Colonic mucosa (tissue), 4 donors: Measurements from ENCODE around the gene NOL8. TPM values are rescaled to one million over a fixed set of nuclear protein-coding genes. Genes with fewer than 3 reads are reported as not detected.

ENCODE experiments used
- DNase-seq: peaks from one replicate; pipeline ENCODE4 v3.0.0-alpha.2; 2020
- H3K27ac ChIP-seq: fragments of 200-600 bp; one replicate; pipeline ENCODE4 v1.8.0; 2021
- H3K27me3 ChIP-seq: fragments of 200-600 bp; one replicate; pipeline ENCODE4 v1.8.0; 2021
- H3K36me3 ChIP-seq: fragments of 200-600 bp; one replicate; pipeline ENCODE4 v1.8.0; 2021
- H3K4me1 ChIP-seq: fragments of 200-600 bp; one replicate; pipeline ENCODE4 v1.8.0; 2021; ENCODE audit warnings: mild to moderate bottlenecking
- H3K4me3 ChIP-seq: fragments of 200-600 bp; one replicate; pipeline ENCODE4 v1.8.0; 2021
- H3K9ac ChIP-seq, 2 donors: one replicate each; pipeline ENCODE4 v1.7.0; 2013; ENCODE audit warnings: control low read depth in 2 of 2, low read depth in 2 of 2, low read length in 2 of 2
- H3K9me3 ChIP-seq: fragments of 200-600 bp; one replicate; pipeline ENCODE4 v1.8.0; 2021
- intact Hi-C: fragments of 100-400 bp; cut with DNase I; formaldehyde crosslinking; loops from one replicate; pipeline ENCODE4 v1.14.1; 2022
- total RNA-seq, 2 donors: library from RNA; stranded (reverse); fragmentation: NEBNext Ultra II Directional in 1 of 2; extraction: Animal tissue kit (Norgen Biotek cat#: 25700) in 1 of 2; gene quantifications; one replicate each; pipeline ENCODE4 v1.2.1, GENCODE V29; 2021
- TF ChIP-seq, protein P1 (sequence below): fragments of 200-600 bp; IDR thresholded peaks from one replicate; pipeline ENCODE4 v1.8.0; 2022; ENCODE audit warnings: antibody characterized with exemption, mild to moderate bottlenecking
- donor health status: healthy.
- donor health status: DM: no; HTN: no; CAD: no.
- donor health status: DM: no; HTN: no; CAD: no.

The NOL8 gene
- total RNA-seq, 2 donors from 2014 or later, result 17.6 to 26.4 TPM

DNA sequence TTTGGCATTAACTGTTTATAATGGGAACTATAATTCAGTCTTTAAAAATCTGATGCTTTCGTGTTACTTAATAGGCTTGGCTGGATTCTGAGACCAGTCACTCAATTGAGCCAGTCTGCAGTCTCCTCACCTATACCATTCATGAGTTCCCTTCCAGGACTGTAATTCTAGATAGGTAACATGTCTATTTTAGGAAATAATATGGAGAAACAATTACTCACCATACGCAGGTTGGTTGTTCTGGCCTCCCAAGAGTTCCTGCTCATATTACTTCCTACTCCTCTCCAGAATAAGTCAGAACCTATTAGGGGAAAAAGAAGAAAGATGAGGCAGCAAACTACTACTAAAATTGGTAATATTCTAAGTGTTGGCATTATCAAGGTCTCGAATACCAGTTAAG, 27.1 kb downstream of the NOL8 start:
- Histone ChIP-seq H3K9ac (no peak overlapping the region), H3K36me3 (peaks cover 9% of the 10 kb centered on the region)
- intact Hi-C loops, result loop anchor here (5.0 kb wide), 1 partner anchor 166 kb away; no protein-coding TSS in a partner anchor

GRCh38 chr9:92297611-92298010, 27.5 kb downstream of the NOL8 start:
- Histone ChIP-seq H3K4me1 (peaks cover 6% of the 10 kb centered on the region), H3K27ac (peak overlapping the region; percentile 2), H3K36me3 (peaks cover 9% of the 10 kb centered on the region), H3K4me3 (no peak overlapping the region), H3K9me3 (no peaks in the 10 kb centered on the region), H3K9ac (no peak overlapping the region), H3K27me3 (no peaks in the 10 kb centered on the region)
- DNase-seq, result no peak
- TF ChIP-seq, protein P1, sequence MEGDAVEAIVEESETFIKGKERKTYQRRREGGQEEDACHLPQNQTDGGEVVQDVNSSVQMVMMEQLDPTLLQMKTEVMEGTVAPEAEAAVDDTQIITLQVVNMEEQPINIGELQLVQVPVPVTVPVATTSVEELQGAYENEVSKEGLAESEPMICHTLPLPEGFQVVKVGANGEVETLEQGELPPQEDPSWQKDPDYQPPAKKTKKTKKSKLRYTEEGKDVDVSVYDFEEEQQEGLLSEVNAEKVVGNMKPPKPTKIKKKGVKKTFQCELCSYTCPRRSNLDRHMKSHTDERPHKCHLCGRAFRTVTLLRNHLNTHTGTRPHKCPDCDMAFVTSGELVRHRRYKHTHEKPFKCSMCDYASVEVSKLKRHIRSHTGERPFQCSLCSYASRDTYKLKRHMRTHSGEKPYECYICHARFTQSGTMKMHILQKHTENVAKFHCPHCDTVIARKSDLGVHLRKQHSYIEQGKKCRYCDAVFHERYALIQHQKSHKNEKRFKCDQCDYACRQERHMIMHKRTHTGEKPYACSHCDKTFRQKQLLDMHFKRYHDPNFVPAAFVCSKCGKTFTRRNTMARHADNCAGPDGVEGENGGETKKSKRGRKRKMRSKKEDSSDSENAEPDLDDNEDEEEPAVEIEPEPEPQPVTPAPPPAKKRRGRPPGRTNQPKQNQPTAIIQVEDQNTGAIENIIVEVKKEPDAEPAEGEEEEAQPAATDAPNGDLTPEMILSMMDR, result no peak
- intact Hi-C loops, result loop anchor here (5.0 kb wide), 1 partner anchor 165 kb away; no protein-coding TSS in a partner anchor

More for the DNA sequence above, 27.1 kb downstream of the NOL8 start:
- no peak for DNase-seq
- peaks cover 3% of the 10 kb centered on the region for H3K4me1 ChIP-seq
- H3K9me3 ChIP-seq, result no peaks in the 10 kb centered on the region
- no peak overlapping the region for H3K4me3 ChIP-seq
- TF ChIP-seq, protein P1, result no peak
- no peaks in the 10 kb centered on the region for H3K27me3 ChIP-seq
- peak overlapping the region; percentile 2 for H3K27ac ChIP-seq

- TF ChIP-seq, protein P1, result no peak
- Histone ChIP-seq H3K9ac (no peak overlapping the region), H3K4me1 (peaks cover 11% of the 10 kb centered on the region), H3K36me3 (peaks cover 9% of the 10 kb centered on the region), H3K27me3 (no peaks in the 10 kb centered on the region), H3K27ac (no peak overlapping the region), H3K4me3 (no peak overlapping the region), H3K9me3 (no peaks in the 10 kb centered on the region)
- intact Hi-C loops, result loop anchor here (5.0 kb wide), 1 partner anchor 164 kb away; no protein-coding TSS in a partner anchor
- no peak for DNase-seq
These were observed 29.3 kb downstream of the NOL8 start for GRCh38 chr9:92295827-92296258.

GRCh38 chr9:92295240-92295790, 29.8 kb downstream of the NOL8 start:
- Histone ChIP-seq H3K9ac (no peak overlapping the region), H3K4me1 (peaks cover 11% of the 10 kb centered on the region), H3K9me3 (no peaks in the 10 kb centered on the region), H3K36me3 (peaks cover 9% of the 10 kb centered on the region), H3K27ac (no peak overlapping the region), H3K27me3 (no peaks in the 10 kb centered on the region), H3K4me3 (no peak overlapping the region)
- TF ChIP-seq, protein P1, result no peak
- no peak for DNase-seq
- intact Hi-C loops, result loop anchor here (5.0 kb wide), 1 partner anchor 163 kb away; no protein-coding TSS in a partner anchor

DNA sequence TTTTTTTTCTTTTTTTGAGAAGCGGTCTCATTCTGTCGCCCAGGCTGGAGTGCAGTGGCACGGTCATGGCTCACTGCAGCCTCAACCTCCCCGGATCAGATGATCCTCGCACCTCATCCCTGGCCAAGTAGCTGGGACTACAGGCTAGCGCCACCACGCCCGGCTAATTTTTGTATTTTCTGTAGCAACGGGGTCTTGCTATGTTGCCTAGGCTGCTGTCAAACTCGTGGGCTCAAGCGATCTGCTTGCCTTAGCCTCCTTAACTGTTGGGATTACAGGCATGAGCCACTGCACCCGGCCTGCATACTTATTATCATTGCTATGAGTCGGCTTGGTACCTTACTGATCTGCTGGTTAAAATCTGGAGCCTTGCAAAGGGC, 30.9 kb downstream of the NOL8 start:
- Histone ChIP-seq H3K4me3 (peak overlapping the region; percentile 82), H3K4me1 (peaks cover 11% of the 10 kb centered on the region), H3K27me3 (no peaks in the 10 kb centered on the region), H3K36me3 (peaks cover 9% of the 10 kb centered on the region), H3K9me3 (no peaks in the 10 kb centered on the region), H3K9ac (peak overlapping the region; percentile 68 to 82), H3K27ac (peak overlapping the region; percentile 78)
- TF ChIP-seq, protein P1, result no peak
- DNase-seq, result peak; percentile 20
- intact Hi-C loops, result no loop called here
